Suprapubic skin (tissue), 4 donors: ENCODE measurements around the gene TMEM138.

Experiments
- EP300 ChIP-seq: sonication (generic); formaldehyde crosslinking; IDR thresholded peaks from one replicate; pipeline ENCODE4 v1.6.1; 2017; ENCODE audit warnings: antibody characterized with exemption
- POLR2AphosphoS5 ChIP-seq, 3 donors: sonication (generic); formaldehyde crosslinking; IDR thresholded peaks; one replicate each; pipeline ENCODE4 v1.6.1; 2017; ENCODE audit warnings: antibody characterized with exemption in 3 of 3
- TF ChIP-seq, protein P1 (sequence below), 2 donors: fragments of 200-600 bp in 1 of 2; fragments of 450-650 bp in 1 of 2; sonication (generic) in 1 of 2; IDR thresholded peaks; one replicate each; pipeline ENCODE4 v1.5.1; 2016 to 2019; ENCODE audit warnings: antibody characterized with exemption in 2 of 2, mild to moderate bottlenecking in 1 of 2, moderate library complexity in 1 of 2

DNA sequence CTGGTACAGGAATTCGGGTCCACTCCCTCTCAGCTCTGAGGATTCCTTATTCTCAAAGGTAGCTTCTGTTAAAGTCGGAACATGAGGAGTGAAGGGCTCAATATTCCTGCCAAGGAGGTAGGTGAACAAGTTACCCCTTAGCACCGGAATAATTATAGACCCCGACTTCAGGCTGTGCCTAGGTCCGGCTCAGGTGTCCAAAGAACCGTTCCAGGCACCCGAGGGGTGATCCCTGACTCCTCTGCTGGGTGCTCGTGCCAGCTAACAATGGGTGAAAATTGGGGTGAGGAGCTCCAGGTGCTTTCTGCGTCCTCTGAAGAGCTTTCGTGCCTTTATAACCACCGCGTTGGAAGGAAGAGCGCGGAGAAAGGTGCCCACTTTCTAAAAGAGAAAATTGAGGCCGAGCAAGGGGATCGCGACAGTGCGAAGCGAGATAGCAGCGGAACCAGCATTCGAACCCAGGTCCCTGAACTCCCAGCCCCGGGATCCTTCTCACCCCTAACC lies 885 bp upstream of the TMEM138 start:
- TF ChIP-seq POLR2AphosphoS5 (IDR thresholded peaks at IDR 0.05): no peak
- TF ChIP-seq, protein P1, sequence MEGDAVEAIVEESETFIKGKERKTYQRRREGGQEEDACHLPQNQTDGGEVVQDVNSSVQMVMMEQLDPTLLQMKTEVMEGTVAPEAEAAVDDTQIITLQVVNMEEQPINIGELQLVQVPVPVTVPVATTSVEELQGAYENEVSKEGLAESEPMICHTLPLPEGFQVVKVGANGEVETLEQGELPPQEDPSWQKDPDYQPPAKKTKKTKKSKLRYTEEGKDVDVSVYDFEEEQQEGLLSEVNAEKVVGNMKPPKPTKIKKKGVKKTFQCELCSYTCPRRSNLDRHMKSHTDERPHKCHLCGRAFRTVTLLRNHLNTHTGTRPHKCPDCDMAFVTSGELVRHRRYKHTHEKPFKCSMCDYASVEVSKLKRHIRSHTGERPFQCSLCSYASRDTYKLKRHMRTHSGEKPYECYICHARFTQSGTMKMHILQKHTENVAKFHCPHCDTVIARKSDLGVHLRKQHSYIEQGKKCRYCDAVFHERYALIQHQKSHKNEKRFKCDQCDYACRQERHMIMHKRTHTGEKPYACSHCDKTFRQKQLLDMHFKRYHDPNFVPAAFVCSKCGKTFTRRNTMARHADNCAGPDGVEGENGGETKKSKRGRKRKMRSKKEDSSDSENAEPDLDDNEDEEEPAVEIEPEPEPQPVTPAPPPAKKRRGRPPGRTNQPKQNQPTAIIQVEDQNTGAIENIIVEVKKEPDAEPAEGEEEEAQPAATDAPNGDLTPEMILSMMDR (IDR thresholded peaks at IDR 0.05): no peak
- no peak for TF ChIP-seq EP300
